Lower lobe of right lung (tissue), 2 donors: Measurements from ENCODE around the gene LEMD1. TPM values are rescaled to one million over a fixed set of nuclear protein-coding genes. Genes with fewer than 3 reads are reported as not detected.
A peak's percentile ranks its signal among the peaks of the same experiment; 100 is the strongest.

Experiments
- ATAC-seq, 2 donors: fragments of 200-7000 bp; cut with Tn5 transposase; one replicate each; pipeline ENCODE4 v1.9.1; 2020 to 2022; ENCODE audit warnings: mild to moderate bottlenecking in 2 of 2, moderate library complexity in 2 of 2
- DNase-seq: peaks from one replicate; pipeline ENCODE4 v3.0.0-alpha.2; 2020
- H3K27ac ChIP-seq: fragments of 200-600 bp; one replicate; pipeline ENCODE4 v1.8.0; 2022
- H3K27me3 ChIP-seq: fragments of 200-600 bp; one replicate; pipeline ENCODE4 v1.8.0; 2022; ENCODE audit warnings: low read depth
- H3K36me3 ChIP-seq: fragments of 200-600 bp; one replicate; pipeline ENCODE4 v1.8.0; 2022; ENCODE audit warnings: mild to moderate bottlenecking
- H3K4me1 ChIP-seq: fragments of 200-600 bp; one replicate; pipeline ENCODE4 v1.8.0; 2022
- H3K4me3 ChIP-seq: fragments of 200-600 bp; one replicate; pipeline ENCODE4 v1.8.0; 2022; ENCODE audit warnings: mild to moderate bottlenecking
- H3K9me3 ChIP-seq: fragments of 200-600 bp; one replicate; pipeline ENCODE4 v1.8.0; 2022
- intact Hi-C: fragments of 100-400 bp; cut with DNase I; formaldehyde crosslinking; loops from one replicate; pipeline ENCODE4 v1.11.0; 2022
- total RNA-seq: library from RNA; stranded (reverse); fragmentation: NEBNext Ultra II Directional; extraction: Animal tissue kit (Norgen Biotek cat#: 25700); gene quantifications from one replicate; pipeline ENCODE4 v1.2.1, GENCODE V29; 2021
- TF ChIP-seq, protein P1 (sequence below): fragments of 200-600 bp; IDR thresholded peaks from one replicate; pipeline ENCODE4 v1.8.0; 2022; ENCODE audit warnings: antibody characterized with exemption, mild to moderate bottlenecking
- donor health status: DM: no; HTN: yes; CAD: no; lungs with severe emphysema.

LEMD1 gene
- total RNA-seq, 1 donor from 2014 or later = not detected

DNA sequence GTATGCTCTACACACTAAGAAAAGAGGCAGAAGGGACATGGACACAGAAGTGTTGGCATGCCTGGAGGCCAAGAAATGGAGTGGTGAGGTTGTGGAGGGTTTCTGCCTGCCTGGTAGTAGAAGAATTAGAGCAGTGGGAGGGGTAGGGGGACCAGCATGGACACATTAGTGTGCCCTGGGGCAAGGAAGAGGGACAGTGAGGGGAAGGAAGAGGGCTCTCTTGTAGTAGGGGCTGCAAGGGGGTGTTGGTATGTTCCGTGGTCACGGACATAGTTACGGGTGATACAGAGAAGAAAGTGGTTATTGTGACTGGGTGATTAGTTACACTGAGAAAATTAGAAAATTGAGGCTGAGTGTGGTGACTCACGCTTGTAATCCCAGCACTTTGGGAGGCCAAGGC, 23.3 kb downstream of the LEMD1 start:
- intact Hi-C loops = no loop called here
- ATAC-seq (no peak), DNase-seq (no peak)
- Histone ChIP-seq H3K27me3 (peaks cover 6% of the 10 kb centered on the region), H3K4me1 (no peaks in the 10 kb centered on the region), H3K9me3 (no peaks in the 10 kb centered on the region), H3K36me3 (no peaks in the 10 kb centered on the region), H3K27ac (no peak overlapping the region), H3K4me3 (no peak overlapping the region)
- TF ChIP-seq, protein P1, sequence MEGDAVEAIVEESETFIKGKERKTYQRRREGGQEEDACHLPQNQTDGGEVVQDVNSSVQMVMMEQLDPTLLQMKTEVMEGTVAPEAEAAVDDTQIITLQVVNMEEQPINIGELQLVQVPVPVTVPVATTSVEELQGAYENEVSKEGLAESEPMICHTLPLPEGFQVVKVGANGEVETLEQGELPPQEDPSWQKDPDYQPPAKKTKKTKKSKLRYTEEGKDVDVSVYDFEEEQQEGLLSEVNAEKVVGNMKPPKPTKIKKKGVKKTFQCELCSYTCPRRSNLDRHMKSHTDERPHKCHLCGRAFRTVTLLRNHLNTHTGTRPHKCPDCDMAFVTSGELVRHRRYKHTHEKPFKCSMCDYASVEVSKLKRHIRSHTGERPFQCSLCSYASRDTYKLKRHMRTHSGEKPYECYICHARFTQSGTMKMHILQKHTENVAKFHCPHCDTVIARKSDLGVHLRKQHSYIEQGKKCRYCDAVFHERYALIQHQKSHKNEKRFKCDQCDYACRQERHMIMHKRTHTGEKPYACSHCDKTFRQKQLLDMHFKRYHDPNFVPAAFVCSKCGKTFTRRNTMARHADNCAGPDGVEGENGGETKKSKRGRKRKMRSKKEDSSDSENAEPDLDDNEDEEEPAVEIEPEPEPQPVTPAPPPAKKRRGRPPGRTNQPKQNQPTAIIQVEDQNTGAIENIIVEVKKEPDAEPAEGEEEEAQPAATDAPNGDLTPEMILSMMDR = no peak

DNA sequence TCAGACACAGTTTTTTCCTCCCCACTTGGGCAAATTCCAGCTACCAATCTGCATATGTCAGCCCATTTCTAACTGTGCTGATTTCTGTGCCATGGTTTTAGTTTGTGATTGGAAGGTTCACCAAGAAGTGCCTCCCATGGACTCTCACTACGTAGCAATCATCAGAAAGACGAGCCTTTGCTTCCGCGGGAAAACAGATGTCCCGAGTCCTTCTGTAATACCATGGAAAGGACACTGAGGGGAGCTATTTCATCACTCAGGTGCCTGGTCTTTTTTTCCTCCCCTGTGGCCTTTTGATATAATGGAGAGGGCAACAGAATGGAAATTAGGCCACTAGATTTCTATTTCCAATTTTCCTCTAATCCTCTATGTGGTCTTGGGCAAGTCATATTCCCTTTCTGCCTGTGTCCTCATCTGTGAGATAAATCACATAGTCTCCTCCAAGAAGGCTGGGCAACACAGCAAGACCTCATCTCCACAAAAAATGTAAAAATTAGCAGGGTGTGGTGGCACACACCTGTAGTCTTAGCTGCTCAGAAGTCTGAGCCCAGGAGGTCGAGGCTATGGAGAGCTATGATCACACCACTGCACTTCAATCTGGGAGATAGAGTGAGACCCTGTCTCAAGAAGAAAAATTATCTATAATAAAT, 24.8 kb downstream of the LEMD1 start:
- TF ChIP-seq, protein P1 = peak; percentile 62
- no peaks in the 10 kb centered on the region for H3K4me1 ChIP-seq
- intact Hi-C loops = no loop called here
- ATAC-seq = peak; percentile 65 to 83
- no peaks in the 10 kb centered on the region for H3K9me3 ChIP-seq
- no peak overlapping the region for H3K27ac ChIP-seq
- H3K27me3 ChIP-seq = peaks cover 6% of the 10 kb centered on the region
- no peak overlapping the region for H3K4me3 ChIP-seq
- DNase-seq = no peak
- H3K36me3 ChIP-seq = no peaks in the 10 kb centered on the region

DNA sequence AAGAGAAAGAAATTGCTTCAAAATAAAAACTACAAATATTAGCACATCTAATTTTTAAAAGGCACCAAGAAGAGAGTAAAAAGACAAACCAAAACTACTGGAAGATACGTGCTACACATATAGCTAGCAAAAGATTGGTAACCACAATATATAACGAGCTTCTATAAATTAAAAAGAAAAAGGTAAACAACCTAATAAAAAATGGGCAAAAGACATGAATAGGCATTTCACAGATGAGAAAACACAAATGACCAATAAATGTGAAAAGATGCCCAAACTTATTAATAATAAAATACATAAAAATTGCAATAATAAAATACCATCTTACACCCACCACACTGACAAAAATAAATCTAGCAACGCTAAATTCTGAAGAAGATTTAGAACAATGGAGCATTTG, 26.2 kb downstream of the LEMD1 start:
- Histone ChIP-seq H3K4me3 (no peak overlapping the region), H3K27ac (no peak overlapping the region), H3K9me3 (no peaks in the 10 kb centered on the region), H3K4me1 (no peaks in the 10 kb centered on the region), H3K27me3 (peaks cover 9% of the 10 kb centered on the region), H3K36me3 (no peaks in the 10 kb centered on the region)
- intact Hi-C loops = no loop called here
- DNase-seq (no peak), ATAC-seq (no peak)
- TF ChIP-seq, protein P1 = no peak

DNA sequence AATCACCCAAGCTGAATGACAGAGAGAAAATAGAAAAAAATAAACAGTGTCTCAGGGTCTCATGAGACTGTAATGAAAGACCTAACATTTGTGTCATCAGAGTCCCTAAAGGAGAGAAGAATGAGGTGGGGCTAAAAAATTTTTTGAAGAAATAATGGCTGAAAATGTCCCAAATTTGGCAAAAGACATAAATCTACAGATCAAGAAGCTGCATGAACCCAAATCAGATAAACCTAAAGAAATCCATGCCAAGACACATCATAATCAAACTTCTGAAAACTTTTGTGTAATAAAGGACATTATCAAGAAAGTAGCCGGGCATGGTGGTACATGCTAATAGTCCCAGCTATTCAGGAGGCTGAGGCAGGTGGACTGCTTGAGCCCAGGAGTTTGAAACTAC, 29.2 kb downstream of the LEMD1 start:
- H3K27ac ChIP-seq = no peak overlapping the region
- TF ChIP-seq, protein P1 = no peak
- H3K36me3 ChIP-seq = no peaks in the 10 kb centered on the region
- intact Hi-C loops = no loop called here
- H3K4me3 ChIP-seq = no peak overlapping the region
- no peak for DNase-seq
- H3K4me1 ChIP-seq = no peaks in the 10 kb centered on the region
- H3K27me3 ChIP-seq = peaks cover 16% of the 10 kb centered on the region
- ATAC-seq = no peak
- H3K9me3 ChIP-seq = no peaks in the 10 kb centered on the region

DNA sequence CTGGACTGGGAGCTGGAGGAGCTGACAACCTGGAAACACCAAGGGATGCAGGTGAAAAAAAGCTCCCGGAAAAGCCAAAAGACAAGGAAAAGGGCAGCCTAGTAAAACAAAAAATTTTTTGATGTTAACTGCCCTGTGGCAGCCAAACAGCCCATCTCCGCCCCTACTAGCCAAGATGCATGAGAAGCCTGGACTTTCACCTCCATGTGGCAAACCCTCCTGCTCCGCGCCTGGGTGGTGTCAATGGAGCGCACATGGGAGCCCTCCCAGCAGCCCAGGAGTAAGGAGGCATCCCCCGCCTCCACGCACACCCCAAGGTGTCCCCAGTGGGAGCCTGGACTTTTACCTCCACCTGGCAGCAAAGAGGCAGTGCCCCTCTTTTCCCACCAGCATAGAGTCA, 30.5 kb downstream of the LEMD1 start:
- Histone ChIP-seq H3K27ac (no peak overlapping the region), H3K9me3 (no peaks in the 10 kb centered on the region), H3K27me3 (peaks cover 19% of the 10 kb centered on the region), H3K4me3 (no peak overlapping the region), H3K4me1 (no peaks in the 10 kb centered on the region), H3K36me3 (no peaks in the 10 kb centered on the region)
- TF ChIP-seq, protein P1 = no peak
- no peak for ATAC-seq
- intact Hi-C loops = no loop called here
- DNase-seq = no peak
